CD4-positive, alpha-beta T cell (primary cell): ENCODE measurements around the gene STX18. TPM values are rescaled to one million over a fixed set of nuclear protein-coding genes. Genes with fewer than 3 reads are reported as not detected.

ENCODE experiments used
- ATAC-seq: fragments of 200-7000 bp; cut with Tn5 transposase; one replicate; pipeline ENCODE4 v1.10.0; 2022; ENCODE audit warnings: mild to moderate bottlenecking; ENCODE audit not compliant: poor library complexity
- CTCF ChIA-PET: fragments of 350-600 bp; sonication (Branson Sonifier 250); formaldehyde crosslinking; loops from one replicate; lab custom pipeline; 2021; ENCODE audit warnings: antibody characterized with exemption, inconsistent platforms; lab: Charles Lee
- POLR2A ChIA-PET: fragments of 350-600 bp; sonication (Branson Sonifier 250); formaldehyde crosslinking; loops from one replicate; lab custom pipeline; 2021; ENCODE audit warnings: antibody characterized with exemption, inconsistent platforms; lab: Charles Lee
- DNase-seq, 14 experiments: peaks; one replicate each; pipeline ENCODE4 v3.0.0-alpha.2; 2013 to 2020; ENCODE audit warnings: mixed read lengths in 2 of 14
- H3K27ac ChIP-seq, 2 donors: one replicate each; pipeline versions ENCODE4 v1.5.1 to v1.7.0; 2013; ENCODE audit warnings: low read length in 2 of 2, low read depth in 1 of 2, mild to moderate bottlenecking in 1 of 2
- H3K27me3 ChIP-seq, 2 experiments: 1 replicate in 1 of 2; 2 replicates in 1 of 2; pipeline versions ENCODE4 v1.6.1 to v1.7.0; 2013; ENCODE audit warnings: low read length in 2 of 2, control low read depth in 1 of 2, mild to moderate bottlenecking in 1 of 2, moderate library complexity in 1 of 2; ENCODE audit not compliant: insufficient read depth in 2 of 2, control insufficient read depth in 1 of 2
- H3K36me3 ChIP-seq: one replicate; pipeline ENCODE4 v1.6.1; 2013; ENCODE audit warnings: low read length, control low read depth; ENCODE audit not compliant: insufficient read depth
- H3K4me1 ChIP-seq: one replicate; pipeline ENCODE4 v1.6.1; 2013; ENCODE audit warnings: low read length, control low read depth; ENCODE audit not compliant: insufficient read depth
- H3K4me3 ChIP-seq: one replicate; pipeline ENCODE4 v1.5.1; 2013; ENCODE audit warnings: mild to moderate bottlenecking, low read length, moderate library complexity
- H3K9me3 ChIP-seq, 2 experiments: 1 replicate in 1 of 2; 2 replicates in 1 of 2; pipeline versions ENCODE4 v1.6.1 to v1.7.0; 2013; ENCODE audit warnings: low read length in 2 of 2, mild to moderate bottlenecking in 2 of 2, control low read depth in 1 of 2, moderate library complexity in 1 of 2; ENCODE audit not compliant: control insufficient read depth in 1 of 2, insufficient read depth in 1 of 2
- H3K27ac Mint-ChIP-seq: one replicate; pipeline ENCODE4 v1.8.0; 2020; ENCODE audit warnings: mixed read lengths
- H3K27me3 Mint-ChIP-seq: one replicate; pipeline ENCODE4 v1.8.0; 2021; ENCODE audit warnings: mixed read lengths
- H3K36me3 Mint-ChIP-seq: one replicate; pipeline ENCODE4 v1.8.0; 2021; ENCODE audit warnings: low read depth, mixed read lengths
- H3K4me1 Mint-ChIP-seq: one replicate; pipeline ENCODE4 v1.8.0; 2021; ENCODE audit warnings: low read depth, mixed read lengths
- H3K4me3 Mint-ChIP-seq: one replicate; pipeline ENCODE4 v1.8.0; 2020; ENCODE audit warnings: mild to moderate bottlenecking, mixed read lengths
- H3K9me3 Mint-ChIP-seq: one replicate; pipeline ENCODE4 v1.8.0; 2020; ENCODE audit warnings: mixed read lengths
- CTCF ChIP-seq: fragments of 200-600 bp; IDR thresholded peaks from one replicate; pipeline ENCODE4 v1.8.0; 2022; ENCODE audit warnings: antibody characterized with exemption, mild to moderate bottlenecking
- intact Hi-C, 2 experiments: fragments of 100-400 bp; cut with DNase I in 1 of 2; cut with micrococcal nuclease in 1 of 2; formaldehyde crosslinking; loops; one replicate each; pipeline versions ENCODE4 v1.15.1 to v1.9.0; 2023 to 2025; cut with DNase I, micrococcal nuclease
- total RNA-seq, 174 experiments: library from RNA in 2 of 174; stranded (reverse) in 2 of 174; gene quantifications; one replicate each; pipeline ENCODE4 v1.2.3 and lab custom pipeline; 2021 to 2026

The STX18 gene
- total RNA-seq, 2 experiments from 2014 or later = 15.2 to 15.5 TPM

GRCh38 chr4:4379540-4380087 is 162.2 kb downstream of the STX18 start:
- H3K4me1 Mint-ChIP-seq = no peaks in the 10 kb centered on the region
- H3K27ac Mint-ChIP-seq = no peak overlapping the region
- H3K4me3 Mint-ChIP-seq = no peak overlapping the region
- CTCF ChIA-PET = no interaction called here
- intact Hi-C loops = no loop called here
- Histone ChIP-seq H3K4me1 (no peaks in the 10 kb centered on the region), H3K36me3 (no peaks in the 10 kb centered on the region), H3K27ac (no peak overlapping the region), H3K27me3 (peaks cover 0 to under 1% of the 10 kb centered on the region in 2 experiments), H3K9me3 (no peaks in the 10 kb centered on the region), H3K4me3 (no peak overlapping the region)
- peaks cover 21% of the 10 kb centered on the region for H3K27me3 Mint-ChIP-seq
- H3K36me3 Mint-ChIP-seq = no peaks in the 10 kb centered on the region
- H3K9me3 Mint-ChIP-seq = no peaks in the 10 kb centered on the region
- DNase-seq = no peak
- no peak for ATAC-seq
- TF ChIP-seq CTCF = no peak
- POLR2A ChIA-PET = no interaction called here

- no peak overlapping the region for H3K27ac ChIP-seq
- POLR2A ChIA-PET = no interaction called here
- no peak overlapping the region for H3K4me3 Mint-ChIP-seq
- H3K4me1 Mint-ChIP-seq = no peaks in the 10 kb centered on the region
- intact Hi-C loops = no loop called here
- no peaks in the 10 kb centered on the region for H3K9me3 ChIP-seq
- no peak overlapping the region for H3K27ac Mint-ChIP-seq
- no peaks in the 10 kb centered on the region for H3K36me3 ChIP-seq
- no peak for TF ChIP-seq CTCF
- no peaks in the 10 kb centered on the region for H3K9me3 Mint-ChIP-seq
- H3K36me3 Mint-ChIP-seq = no peaks in the 10 kb centered on the region
- H3K27me3 Mint-ChIP-seq = peaks cover 9% of the 10 kb centered on the region
- DNase-seq = no peak
- H3K4me3 ChIP-seq = no peak overlapping the region
- no peaks in the 10 kb centered on the region for H3K4me1 ChIP-seq
- CTCF ChIA-PET = no interaction called here
- H3K27me3 ChIP-seq = no peaks in the 10 kb centered on the region
- no peak for ATAC-seq
Observed at GRCh38 chr4:4377732-4378460, 164.0 kb downstream of the STX18 start.

- DNase-seq = no peak
- no peaks in the 10 kb centered on the region for H3K4me1 ChIP-seq
- peaks cover 7% of the 10 kb centered on the region for H3K27me3 Mint-ChIP-seq
- CTCF ChIA-PET = no interaction called here
- no peak overlapping the region for H3K27ac Mint-ChIP-seq
- H3K4me3 ChIP-seq = no peak overlapping the region
- H3K36me3 ChIP-seq = no peaks in the 10 kb centered on the region
- H3K27me3 ChIP-seq = no peaks in the 10 kb centered on the region
- no peak for ATAC-seq
- no peak overlapping the region for H3K27ac ChIP-seq
- POLR2A ChIA-PET = interaction anchor here (0.7 kb wide), 1 partner anchor 12 kb away, joined by 4 read pairs; no protein-coding TSS in a partner anchor
- intact Hi-C loops = no loop called here
- no peak overlapping the region for H3K4me3 Mint-ChIP-seq
- H3K9me3 Mint-ChIP-seq = no peaks in the 10 kb centered on the region
- H3K4me1 Mint-ChIP-seq = no peaks in the 10 kb centered on the region
- no peak for TF ChIP-seq CTCF
- no peaks in the 10 kb centered on the region for H3K9me3 ChIP-seq
- no peaks in the 10 kb centered on the region for H3K36me3 Mint-ChIP-seq
Observed at GRCh38 chr4:4377191-4377590, 164.7 kb downstream of the STX18 start.
